ENCODE results near the gene AOX1. TPM values are rescaled to one million over a fixed set of nuclear protein-coding genes. Genes with fewer than 3 reads are reported as not detected.
"Not testable (repeated sequence)": the region's sequence is repeated elsewhere in the genome, so short reads cannot be mapped to it uniquely, and the experiment has no call there.

AOX1 gene
- total RNA-seq, 1 experiment from 2014 or later: 0.71 TPM

- TF ChIP-seq TCF7L2 (IDR thresholded peaks at IDR 0.05; ENCODE audit: borderline replicate concordance, extremely low read depth, insufficient read depth, insufficient read length) (peak; percentile 57), ZNF274 (IDR thresholded peaks at IDR 0.05; ENCODE audit: low read depth, low read length) (no peak), MAX (IDR thresholded peaks at IDR 0.05) (peak; percentile 91), SP1 (IDR thresholded peaks at IDR 0.05; ENCODE audit: low read depth) (peak; percentile 95)
Observed at GRCh38 chr2:200713003-200713703, 127.3 kb downstream of the AOX1 start (continued).

GRCh38 chr2:200713704-200714064, 127.9 kb downstream of the AOX1 start:
- no peaks in the 10 kb centered on the region for H3K9me2 ChIP-seq (ENCODE audit: insufficient read depth)
- TF ChIP-seq ELF1 (IDR thresholded peaks at IDR 0.05; ENCODE audit: borderline replicate concordance, low read depth) (no peak), POLR2A (IDR thresholded peaks at IDR 0.05; ENCODE audit: borderline replicate concordance, extremely low read depth, insufficient read depth, insufficient read length) (no peak), ATF3 (IDR thresholded peaks at IDR 0.05) (no peak), REST (IDR thresholded peaks at IDR 0.05; ENCODE audit: low read depth) (no peak)
- H3K79me2 ChIP-seq (ENCODE audit: insufficient read depth, low read length): no peaks in the 10 kb centered on the region
- H3K4me1 ChIP-seq (ENCODE audit: control insufficient read depth in 1 of 2, insufficient read depth in 2 of 2, low read length in 2 of 2): peaks cover 9 to 18% of the 10 kb centered on the region in 2 experiments
- H3K9ac ChIP-seq (ENCODE audit: low read length): peak overlapping the region; percentile 54
- H3K4me2 ChIP-seq (ENCODE audit: low read length): peak overlapping the region; percentile 64
- CTCF ChIA-PET: interaction anchor here (0.8 to 1.8 kb wide), 10 partner anchors 10 to 740 kb away, joined by 3 to 10 read pairs (median 4); partner anchors contain the start of genes NIF3L1 and PPIL3
- peak overlapping the region; percentile 15 for H2AFZ ChIP-seq (ENCODE audit: low read depth, low read length, poor library complexity, severe bottlenecking)
- peak overlapping the region; percentile 21 to 32 for H3K4me3 ChIP-seq (replicated peaks in 1 of 2; ENCODE audit: low read depth in 1 of 2, low read length in 2 of 2)
- no peaks in the 10 kb centered on the region for H4K20me1 ChIP-seq (ENCODE audit: insufficient read depth)
- POLR2A ChIA-PET: interaction anchor here (0.9 to 1.7 kb wide), 9 partner anchors 8 to 176 kb away, joined by 3 to 7 read pairs (median 3); partner anchors contain the start of genes NIF3L1 and PPIL3
- ATAC-seq (peak; percentile 24), DNase-seq (ENCODE audit: low read depth, low spot score) (no peak)
- RAD21 ChIA-PET (ENCODE audit: low non-redundant PET in 1 of 2, low total read pairs in 2 of 2, uncharacterized antibody in 2 of 2, unreplicated experiment in 2 of 2): interaction anchor here in 1 of 2 experiments (0.7 to 1.3 kb wide), 2 partner anchors 22 to 53 kb away, joined by 4 read pairs; no protein-coding TSS in a partner anchor
- no peaks in the 10 kb centered on the region for H3K36me3 ChIP-seq (ENCODE audit: control insufficient read depth in 1 of 2, insufficient read depth in 2 of 2, low read length in 2 of 2)
- peak overlapping the region; percentile 71 for H3K27ac ChIP-seq (ENCODE audit: low read depth, low read length)
- intact Hi-C loops (cut with micrococcal nuclease): loop anchor here (1.0 to 5.0 kb wide), 7 partner anchors 22 to 463 kb away; partner anchors contain the start of genes BZW1, CLK1, HYCC2 and NDUFB3
- no peaks in the 10 kb centered on the region for H3K27me3 ChIP-seq (ENCODE audit: insufficient read depth, low read length)
- H3K9me3 ChIP-seq (ENCODE audit: control insufficient read depth in 1 of 2, insufficient read depth in 1 of 2, low read depth in 1 of 2, low read length in 2 of 2): no peaks in the 10 kb centered on the region
- no TSS peak for BruUV-seq (replicated peaks)

- peaks cover 9 to 18% of the 10 kb centered on the region in 2 experiments for H3K4me1 ChIP-seq (ENCODE audit: control insufficient read depth in 1 of 2, insufficient read depth in 2 of 2, low read length in 2 of 2)
- H3K9me3 ChIP-seq (ENCODE audit: control insufficient read depth in 1 of 2, insufficient read depth in 1 of 2, low read depth in 1 of 2, low read length in 2 of 2); H3K4me2 ChIP-seq (ENCODE audit: low read length); DNase-seq (ENCODE audit: low read depth, low spot score); POLR2A ChIA-PET; H3K9me2 ChIP-seq (ENCODE audit: insufficient read depth); RAD21 ChIA-PET (ENCODE audit: low non-redundant PET in 1 of 2, low total read pairs in 2 of 2, uncharacterized antibody in 2 of 2, unreplicated experiment in 2 of 2); H4K20me1 ChIP-seq (ENCODE audit: insufficient read depth); ATAC-seq; CTCF ChIA-PET; H3K27ac ChIP-seq (ENCODE audit: low read depth, low read length); H2AFZ ChIP-seq (ENCODE audit: low read depth, low read length, poor library complexity, severe bottlenecking); BruUV-seq (replicated peaks); H3K27me3 ChIP-seq (ENCODE audit: insufficient read depth, low read length); H3K79me2 ChIP-seq (ENCODE audit: insufficient read depth, low read length); intact Hi-C loops (cut with micrococcal nuclease); H3K9ac ChIP-seq (ENCODE audit: low read length); H3K4me3 ChIP-seq (replicated peaks in 1 of 2; ENCODE audit: low read depth in 1 of 2, low read length in 2 of 2); H3K36me3 ChIP-seq (ENCODE audit: control insufficient read depth in 1 of 2, insufficient read depth in 2 of 2, low read length in 2 of 2): not testable (repeated sequence)
Observed at GRCh38 chr2:200715014-200715413, 129.2 kb downstream of the AOX1 start.
